ENCODE results near the gene ULK2.

GRCh38 chr17:19796457-19796856 is 71.3 kb downstream of the ULK2 start:
- TF ChIP-seq CTCF (IDR thresholded peaks at IDR 0.05) (no peak), EZH2 (IDR thresholded peaks at IDR 0.05; ENCODE audit: borderline replicate concordance, insufficient read depth, low read depth, low read length, poor library complexity, severe bottlenecking) (no peak)

Data from B cell (primary cell).